NCI-H82 (cell line): ENCODE data around the gene TMEM44.
"Not testable (repeated sequence)": the region's sequence is repeated elsewhere in the genome, so short reads cannot be mapped to it uniquely, and the experiment has no call there.

Source experiments
- DNase-seq: peaks from one replicate; lab custom pipeline; 2025; lab: John Stamatoyannopoulos, UW

Gene TMEM44

GRCh38 chr3:194609601-194610000 is 23.6 kb downstream of the TMEM44 start:
- DNase-seq = no peak

DNA sequence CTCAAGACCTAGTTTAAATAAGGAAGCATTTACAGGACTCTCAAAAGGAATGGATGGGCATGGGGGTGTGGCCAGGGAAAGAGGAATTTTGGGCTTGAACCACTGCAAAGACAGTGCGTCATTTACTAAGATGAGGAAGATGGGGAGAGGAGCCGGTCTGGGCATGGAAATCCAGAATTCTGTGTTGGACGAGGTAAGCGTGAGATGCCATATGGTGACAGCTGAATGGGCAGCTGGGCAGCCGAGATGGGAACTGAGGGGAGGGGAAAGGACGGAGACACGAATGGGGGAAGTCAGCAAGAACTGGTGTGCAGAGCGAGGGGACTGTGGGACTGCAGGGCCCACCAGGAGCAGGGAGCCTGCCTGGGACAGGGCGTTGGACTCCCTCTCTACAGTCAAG is 24.2 kb downstream of the TMEM44 start:
- DNase-seq = peak; percentile 43

- no peak for DNase-seq
Measured at GRCh38 chr3:194607592-194608389, 25.4 kb downstream of the TMEM44 start.

GRCh38 chr3:194606941-194607340 is 26.3 kb downstream of the TMEM44 start:
- no peak for DNase-seq

GRCh38 chr3:194606163-194606562 is 27.1 kb downstream of the TMEM44 start:
- no peak for DNase-seq

DNA sequence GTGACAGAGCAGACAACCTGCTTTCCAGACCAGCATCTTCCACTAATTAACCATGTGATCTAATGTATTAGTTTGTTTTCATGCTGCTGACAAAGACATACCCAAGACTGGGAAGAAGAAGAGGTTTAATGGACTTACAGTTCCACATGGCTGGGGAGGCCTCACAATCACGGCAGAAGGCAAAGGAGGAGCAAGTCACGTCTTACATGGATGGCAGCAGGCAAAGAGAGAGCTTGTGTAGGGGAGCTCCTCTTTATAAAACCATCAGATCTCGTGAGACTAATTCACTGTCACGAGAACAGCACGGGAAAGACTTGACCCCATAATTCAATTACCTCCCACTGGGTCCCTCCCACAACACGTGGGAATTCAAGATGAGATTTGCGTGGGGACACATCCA is 27.9 kb downstream of the TMEM44 start:
- not testable (repeated sequence) for DNase-seq

GRCh38 chr3:194604837-194605236 is 28.4 kb downstream of the TMEM44 start:
- DNase-seq = no peak

DNA sequence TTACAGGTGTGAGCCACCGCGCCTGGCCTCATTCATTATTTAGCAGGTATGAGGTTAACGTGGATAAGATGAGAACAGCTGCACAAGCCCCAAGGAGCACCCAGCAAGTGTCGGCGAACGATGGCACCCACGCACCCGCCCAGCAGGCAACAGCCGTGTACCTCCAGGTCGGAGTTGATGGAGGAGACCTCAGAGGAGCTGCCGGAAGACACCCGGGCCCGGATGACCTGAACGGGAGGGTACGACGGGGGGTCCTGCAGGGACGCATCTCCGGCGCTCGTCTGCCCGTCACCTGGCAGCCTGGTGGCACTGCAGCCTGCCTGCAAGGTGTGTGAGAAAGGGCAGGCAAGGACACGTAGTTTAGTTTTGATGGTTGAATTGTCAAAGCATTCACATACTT is 29.1 kb downstream of the TMEM44 start:
- DNase-seq = no peak

- no peak for DNase-seq
Measured at GRCh38 chr3:194602669-194603171, 30.5 kb downstream of the TMEM44 start.

DNA sequence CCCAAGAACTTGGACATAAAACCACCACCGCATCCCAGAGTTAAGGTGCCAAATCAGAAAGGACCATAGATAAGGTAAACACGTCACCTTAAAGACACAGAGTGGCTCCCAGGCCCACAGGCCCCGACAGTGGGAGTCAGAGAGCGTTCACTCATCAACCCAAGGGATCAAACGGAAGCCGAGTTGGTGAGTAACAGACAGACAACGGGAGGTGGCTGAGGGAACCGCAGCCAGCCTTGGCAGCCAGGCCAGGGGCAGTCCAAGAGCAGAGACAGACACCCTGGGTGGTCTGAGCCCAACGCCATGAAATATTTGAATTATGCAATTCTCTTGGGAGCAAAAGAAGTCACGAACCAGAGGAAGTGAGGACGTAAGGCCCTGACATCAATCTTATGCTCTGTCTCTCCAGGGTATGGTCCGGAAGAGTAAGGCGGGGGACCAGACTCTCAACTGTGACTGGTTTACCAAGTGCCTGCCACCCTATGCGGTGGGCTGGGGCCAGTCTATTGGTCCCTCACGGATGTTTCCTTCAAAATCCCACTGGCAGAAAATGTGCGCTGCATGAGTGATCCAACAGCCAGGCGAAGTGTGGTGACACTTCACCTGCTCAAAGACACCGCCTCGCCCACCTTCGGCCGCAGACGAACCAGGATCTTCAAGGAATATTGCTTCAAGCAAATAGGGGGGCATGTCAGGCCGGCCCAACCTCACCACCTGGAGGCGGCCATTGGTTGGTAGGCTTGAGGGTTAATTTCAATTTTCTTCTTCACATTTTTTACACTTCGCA is 34.3 kb downstream of the TMEM44 start:
- DNase-seq = no peak

DNA sequence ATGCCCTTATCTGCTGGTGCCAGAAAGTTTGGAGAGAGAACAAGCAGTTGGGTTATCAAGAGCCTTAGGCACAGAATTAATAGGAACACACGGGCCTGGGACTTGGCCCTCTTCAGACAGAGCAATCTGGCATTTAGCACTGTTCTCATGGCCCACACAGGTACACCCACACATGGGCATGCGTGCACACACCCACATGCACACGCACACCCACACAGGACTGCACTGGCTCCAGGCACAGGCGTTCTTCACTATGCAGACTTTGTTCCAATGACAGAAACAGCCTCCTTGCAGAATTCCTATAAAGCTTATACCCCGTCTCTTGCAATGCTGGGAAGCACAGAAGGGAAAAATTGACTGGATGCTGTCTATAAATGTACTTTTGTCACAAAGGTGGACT is 36.3 kb downstream of the TMEM44 start:
- no peak for DNase-seq

- DNase-seq = no peak
Measured at GRCh38 chr3:194592798-194593752, 40.1 kb downstream of the TMEM44 start.

- DNase-seq = no peak
Measured at GRCh38 chr3:194588741-194589140, 44.5 kb downstream of the TMEM44 start.

- DNase-seq = no peak
Measured at GRCh38 chr3:194588236-194588635, 45.0 kb downstream of the TMEM44 start.

DNA sequence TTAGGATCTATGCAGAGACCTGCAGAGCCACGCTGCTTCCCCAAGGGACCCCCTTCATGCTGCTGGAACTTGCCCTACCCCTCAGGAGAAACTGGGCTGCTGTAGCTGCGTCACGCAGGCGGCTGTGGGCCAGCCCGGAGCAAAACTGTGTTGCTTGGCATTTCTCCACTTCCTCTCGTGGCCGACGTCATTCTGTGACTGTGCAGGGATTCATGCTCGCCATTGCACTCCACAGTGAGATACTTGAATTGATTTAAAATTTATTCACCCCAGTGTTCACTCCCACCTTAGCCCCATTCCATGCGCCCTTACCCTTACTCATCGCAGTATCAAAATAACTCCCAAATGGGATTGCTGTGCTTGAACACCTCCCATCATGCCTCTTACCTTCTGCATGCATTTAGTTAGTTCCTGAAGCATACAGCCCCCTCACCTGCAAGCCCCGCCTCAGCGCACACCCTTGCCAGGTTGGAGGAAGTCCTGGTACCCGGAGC is 45.7 kb downstream of the TMEM44 start:
- DNase-seq = no peak

GRCh38 chr3:194586836-194587235 is 46.4 kb downstream of the TMEM44 start:
- no peak for DNase-seq

DNA sequence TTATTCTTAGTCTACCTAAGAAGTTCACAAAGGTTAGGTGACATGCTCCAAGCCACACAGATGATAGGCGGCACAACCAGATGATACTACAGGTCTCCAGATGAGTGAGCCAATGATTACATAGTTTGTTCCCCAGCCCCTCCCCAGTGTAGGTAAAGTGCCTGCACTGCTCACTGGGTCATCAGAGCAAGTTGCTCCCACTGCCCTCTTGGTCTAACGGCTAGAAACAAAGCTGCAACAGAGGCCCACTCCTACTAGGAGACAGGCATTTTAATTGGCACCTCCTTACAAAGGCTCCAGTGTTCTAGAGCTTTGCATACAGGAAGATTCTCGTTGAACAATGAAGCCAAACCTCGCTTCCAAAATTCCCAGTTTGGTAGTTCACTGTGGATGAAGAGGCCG is 47.3 kb downstream of the TMEM44 start:
- no peak for DNase-seq

DNA sequence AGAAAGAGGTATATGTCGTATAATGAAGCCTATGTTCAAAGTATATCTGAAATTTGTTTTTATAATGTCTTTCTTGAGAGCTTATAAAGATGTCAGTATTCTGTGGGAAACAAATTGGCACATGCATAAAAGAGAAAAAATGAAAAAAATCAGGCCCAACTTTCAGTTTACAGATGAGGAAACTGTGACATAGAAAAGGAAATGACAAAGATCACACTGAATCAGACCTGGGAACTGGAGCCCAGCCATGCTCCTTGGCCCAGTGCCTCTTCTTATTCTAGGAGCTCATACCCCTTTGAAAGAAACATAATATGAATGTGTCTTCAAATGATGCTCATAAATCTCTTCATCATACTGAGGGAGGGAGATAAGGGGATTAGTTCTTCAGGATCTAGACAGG is 48.4 kb downstream of the TMEM44 start:
- DNase-seq = peak; percentile 75

- DNase-seq = no peak
Measured at GRCh38 chr3:194584320-194584776, 48.9 kb downstream of the TMEM44 start.

DNA sequence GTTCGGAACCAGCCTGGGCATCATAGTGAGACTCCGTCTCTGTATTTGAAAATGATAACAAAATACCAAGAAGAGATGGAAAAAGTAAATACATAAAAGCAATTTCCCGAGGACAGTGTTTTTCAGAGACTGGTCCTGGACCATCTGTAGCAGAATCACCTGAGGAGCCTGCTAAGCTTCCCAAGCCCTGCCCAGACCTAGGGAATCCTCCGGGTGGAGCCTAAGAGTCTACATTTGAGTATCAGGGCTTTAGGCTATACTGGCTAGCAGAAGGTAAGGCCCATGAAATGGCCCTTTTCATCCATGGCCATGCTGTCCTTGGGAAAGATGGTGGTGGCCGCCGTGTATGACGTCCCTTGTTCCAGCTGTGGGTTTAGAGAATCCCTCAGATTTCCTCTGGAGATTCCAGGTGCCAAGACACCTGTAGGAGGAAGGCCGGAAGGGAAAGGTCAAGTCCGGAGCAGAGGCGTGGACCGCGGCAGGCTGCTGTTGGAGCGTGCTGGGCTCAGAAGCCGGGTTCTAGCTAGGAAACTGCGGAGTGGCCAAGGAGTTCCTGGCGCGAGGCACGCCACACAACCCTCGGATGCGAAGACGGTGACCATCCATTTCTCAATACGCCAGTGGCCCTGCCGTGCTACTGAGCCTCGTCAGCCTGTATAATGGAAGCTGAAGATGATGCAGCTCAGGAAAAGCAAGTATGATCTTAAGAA is 50.9 kb downstream of the TMEM44 start:
- peak; percentile 35 for DNase-seq

- DNase-seq = no peak
Measured at GRCh38 chr3:194579091-194579606, 54.1 kb downstream of the TMEM44 start.
